Measurements from ENCODE around the gene NDUFB10.
"Not testable (repeated sequence)": the region's sequence is repeated elsewhere in the genome, so short reads cannot be mapped to it uniquely, and the experiment has no call there.

The NDUFB10 gene

DNA sequence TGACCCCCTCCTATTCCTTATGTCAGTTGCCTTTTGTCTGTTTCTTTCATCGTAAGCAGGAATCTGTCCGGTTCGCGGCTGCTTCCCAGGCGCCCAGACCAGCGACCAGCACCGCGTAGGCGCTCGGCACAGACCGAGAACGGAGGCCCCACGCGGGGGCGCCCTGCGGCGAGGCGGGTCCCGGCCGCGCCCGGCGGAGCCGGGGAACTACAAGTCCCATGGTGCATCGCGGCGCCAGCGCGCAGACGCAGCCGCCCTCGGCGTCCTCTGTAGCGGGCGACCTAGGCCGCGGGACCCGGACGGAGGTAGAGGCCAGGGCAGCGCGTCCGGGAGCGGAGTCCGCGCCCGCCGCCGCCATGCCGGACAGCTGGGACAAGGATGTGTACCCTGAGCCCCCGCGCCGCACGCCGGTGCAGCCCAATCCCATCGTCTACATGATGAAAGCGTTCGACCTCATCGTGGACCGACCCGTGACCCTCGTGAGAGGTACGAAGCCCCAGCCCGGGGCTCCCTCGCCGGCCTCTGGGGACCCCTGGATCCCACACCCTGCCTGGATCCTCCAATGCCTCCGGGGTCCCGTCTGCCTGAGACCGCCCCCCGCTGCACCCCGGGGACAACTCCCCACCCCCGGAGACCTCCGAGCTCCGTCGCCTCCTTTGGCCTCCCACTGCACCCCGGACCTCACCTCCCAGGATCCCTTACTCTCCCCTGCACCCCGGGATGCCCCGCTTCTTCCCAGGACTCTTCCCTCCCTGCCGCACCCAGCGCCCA is at the start of gene NDUFB10:
TSS of gene NDUFB10 (plus strand) at position 270 of the 771 bp plus-strand sequence. CDS start at position 357, 87 bp downstream.
- DNase-seq (ENCODE audit: low read depth): peak; percentile 94

DNA sequence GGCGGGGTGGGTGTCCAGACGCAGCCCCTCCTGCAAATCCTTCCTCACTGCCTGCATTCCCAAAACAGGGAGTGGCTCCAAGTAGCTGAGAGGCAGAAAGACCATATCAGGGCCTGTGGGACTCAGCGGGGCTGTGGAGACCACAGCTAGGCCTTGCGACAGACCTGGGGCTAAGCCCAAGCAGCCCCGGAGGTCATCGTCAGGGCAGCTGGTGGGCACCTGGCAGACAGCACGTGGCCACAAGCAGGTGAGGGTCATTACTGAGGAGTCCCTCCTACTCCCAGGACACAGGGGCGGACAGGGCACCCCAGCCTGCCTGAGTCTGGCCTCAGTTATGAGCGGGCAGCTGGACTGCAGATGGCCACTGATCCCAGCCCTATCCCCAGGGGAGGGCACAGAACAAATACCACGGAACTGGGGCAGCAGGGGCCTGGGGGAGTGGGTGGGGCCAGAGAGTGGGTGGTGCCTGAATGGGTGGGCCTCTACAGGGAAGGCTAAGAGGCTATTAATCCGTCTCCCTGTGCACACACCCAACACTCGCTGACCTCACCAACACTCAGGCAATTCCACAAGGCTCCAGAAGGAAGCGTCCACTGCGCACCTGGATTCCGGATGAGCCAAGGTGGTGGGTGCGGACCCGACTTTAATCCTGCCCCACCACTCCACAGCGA is 49.6 kb upstream of the NDUFB10 start:
- no peak for DNase-seq (ENCODE audit: low read depth)

DNA sequence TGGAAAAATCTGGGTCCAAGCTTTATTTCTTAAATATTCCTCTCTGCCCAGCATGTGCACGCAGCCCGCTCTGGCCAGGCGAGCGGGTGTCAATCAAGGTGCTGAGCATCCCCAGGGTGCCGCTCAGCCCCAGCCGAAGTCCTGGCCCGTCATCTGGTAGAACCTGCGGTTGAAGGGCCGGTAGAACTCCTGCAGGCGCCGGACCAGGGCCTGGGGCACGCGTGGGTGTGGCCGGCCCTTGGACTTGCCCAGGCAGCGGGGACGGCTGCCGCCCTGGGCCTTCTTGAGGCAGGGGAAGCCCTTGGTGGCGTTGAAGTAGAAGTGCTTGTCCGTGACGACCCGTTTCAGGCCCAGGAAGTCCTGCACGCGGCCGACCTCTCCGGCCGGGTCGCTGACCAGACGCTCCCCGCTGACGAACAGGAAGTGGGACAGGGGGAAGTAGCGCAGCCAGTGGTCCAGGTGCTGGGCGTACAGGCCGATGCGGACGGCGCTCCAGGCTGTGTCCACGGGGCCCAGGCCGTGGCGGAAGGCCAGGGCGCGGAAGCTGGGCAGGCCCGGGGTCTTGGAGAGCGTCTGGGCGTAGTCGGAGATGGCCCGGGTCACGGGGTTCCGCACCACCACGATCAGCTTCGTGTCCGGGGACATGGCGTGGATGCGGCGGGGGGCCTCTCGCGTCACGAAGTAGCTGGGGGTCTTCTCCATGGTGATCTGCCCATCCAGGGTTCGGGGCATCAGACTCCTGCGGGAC is 47.7 kb upstream of the NDUFB10 start:
- no peak for DNase-seq (ENCODE audit: low read depth)

DNA sequence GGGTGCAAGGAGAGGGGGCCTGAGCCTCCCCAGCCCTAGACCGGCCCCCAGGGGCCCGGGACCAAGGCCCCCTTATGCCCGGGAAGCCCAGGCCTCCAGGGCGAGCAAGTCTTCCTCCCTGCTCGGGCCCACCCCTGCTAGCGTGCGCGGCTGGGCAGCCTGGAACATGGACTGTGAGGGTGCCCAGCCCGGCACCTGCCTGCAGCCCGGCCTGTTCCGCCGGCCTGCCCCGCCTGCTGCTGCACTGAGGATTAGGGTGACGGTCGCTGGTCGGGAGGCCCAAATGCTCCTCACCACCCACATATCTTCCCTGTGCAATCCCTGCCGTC is 47.2 kb upstream of the NDUFB10 start:
- no peak for DNase-seq (ENCODE audit: low read depth)

DNA sequence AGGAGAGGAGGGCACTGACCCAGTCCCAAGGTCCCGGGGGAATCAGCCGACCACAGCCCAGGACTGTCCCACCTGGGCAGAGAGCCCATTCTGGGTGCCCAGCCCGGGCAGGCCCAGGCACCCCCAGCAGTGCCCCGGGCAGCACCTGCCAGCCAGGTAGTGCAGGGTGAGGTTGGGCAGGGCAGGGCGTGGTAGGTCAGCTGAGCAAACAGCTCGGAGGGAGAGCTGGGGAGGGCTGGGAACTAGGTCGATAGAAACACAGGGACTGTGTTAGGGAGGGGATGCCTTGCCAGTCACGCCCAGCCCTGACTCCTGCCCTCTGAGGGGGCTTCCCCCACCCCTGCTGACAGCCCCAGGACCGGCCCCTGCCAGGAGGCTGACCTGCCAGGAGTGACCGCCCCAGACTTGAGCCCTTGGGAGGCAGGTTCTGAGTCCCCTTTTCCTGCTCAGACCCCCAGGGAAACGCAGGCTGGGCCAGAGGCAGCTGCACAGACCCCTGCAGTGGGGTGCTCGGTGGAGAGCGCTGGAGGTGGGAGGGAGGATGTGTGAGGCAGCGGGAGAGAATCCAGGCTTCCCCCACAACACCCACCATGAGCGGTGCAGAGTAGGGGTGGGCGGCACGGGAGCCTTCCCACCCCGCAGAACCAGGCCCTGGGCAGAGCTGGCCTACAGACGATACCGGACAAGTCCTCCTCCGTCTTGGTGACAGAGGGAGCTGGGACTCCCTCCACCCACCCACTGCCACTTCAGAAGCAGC is 45.8 kb upstream of the NDUFB10 start:
- no peak for DNase-seq (ENCODE audit: low read depth)

DNA sequence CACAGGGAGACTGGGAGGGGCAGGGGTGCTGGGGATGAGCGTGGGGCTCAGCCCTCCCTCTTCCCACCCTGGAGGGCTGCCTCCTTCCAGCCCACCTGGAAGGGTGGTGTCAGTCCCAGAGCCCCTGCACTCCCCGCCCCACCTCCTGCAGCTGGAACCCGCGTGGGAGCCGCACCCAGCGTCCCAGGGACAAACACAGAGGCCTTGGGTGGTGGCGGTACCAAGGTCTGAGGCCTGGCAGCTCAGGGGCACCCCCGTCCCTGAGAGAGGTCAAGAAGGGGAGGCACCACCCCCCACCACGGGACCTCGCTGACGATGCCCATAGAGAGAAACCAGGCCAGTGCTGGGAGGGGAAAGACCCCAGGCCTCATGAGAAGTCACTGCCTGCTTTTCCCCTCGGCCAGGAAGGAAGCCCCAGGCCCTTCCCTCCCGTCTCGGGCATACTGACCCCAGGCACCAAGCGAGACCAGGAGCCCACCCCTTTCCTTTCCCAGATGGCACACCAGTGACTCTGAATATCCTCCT is 45.2 kb upstream of the NDUFB10 start:
- DNase-seq (ENCODE audit: low read depth): no peak

DNA sequence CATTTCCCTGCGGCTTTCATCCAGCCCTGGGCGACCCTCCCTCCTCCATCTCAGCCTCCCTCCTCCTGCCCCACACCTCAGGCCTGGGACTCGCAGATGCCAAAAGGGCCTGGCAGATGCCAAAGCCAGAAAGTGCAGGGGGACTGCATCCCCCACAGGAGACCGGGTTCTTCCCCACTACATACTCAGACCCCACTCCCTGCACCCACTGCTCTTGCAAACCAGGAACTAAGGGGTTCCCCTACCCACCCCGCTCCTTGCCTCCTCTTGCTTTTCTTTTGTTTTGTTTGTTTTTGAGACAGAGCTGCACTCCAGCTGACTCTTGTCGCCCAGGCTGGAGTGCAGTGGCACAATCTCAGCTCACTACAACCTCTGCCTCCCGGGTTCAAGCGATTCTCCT is 44.4 kb upstream of the NDUFB10 start:
- DNase-seq (ENCODE audit: low read depth): no peak

DNA sequence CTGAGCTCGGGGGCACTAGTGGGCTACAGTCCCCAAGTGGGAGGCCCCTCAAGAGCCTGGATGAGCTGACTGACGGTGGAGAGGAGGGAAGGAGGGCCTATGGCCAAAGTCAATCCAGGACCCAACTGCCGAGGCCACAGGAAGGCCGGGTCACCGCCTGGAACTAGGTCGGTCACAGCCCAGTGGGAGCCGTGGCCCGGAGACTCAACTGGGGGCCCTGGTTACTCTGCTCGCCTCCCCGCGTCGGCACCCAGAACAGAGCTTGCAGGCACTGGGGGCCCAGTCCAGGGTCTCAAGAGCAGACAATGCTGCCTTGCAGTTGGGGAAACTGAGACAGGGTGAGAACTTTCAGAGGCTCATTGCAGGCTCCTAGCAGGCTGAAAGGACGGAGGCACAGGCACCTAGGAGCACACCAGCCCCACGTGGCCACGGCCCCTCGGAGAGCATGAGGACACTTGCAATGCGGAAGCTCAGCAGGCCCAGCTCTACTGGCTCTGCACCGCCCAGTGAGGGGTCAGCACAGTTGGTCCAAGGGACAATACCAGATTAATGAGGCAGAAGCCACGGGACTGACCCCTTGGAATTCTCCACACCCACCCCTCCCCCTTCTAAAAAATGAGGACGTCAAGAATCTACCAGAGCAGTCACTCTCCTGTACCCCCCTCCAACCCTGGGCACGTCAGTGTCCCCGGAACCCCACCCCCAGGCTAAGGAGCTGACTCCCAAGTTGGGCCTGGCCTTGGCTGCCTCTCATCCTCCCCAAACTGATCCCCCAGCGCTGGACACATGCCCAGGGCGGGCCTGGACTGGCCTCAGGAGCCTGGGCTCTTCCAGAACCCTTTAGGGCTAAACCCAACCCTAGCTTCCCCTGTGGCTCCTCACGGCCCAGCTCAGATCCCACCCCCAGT is 43.4 kb upstream of the NDUFB10 start:
- DNase-seq (ENCODE audit: low read depth): no peak

DNA sequence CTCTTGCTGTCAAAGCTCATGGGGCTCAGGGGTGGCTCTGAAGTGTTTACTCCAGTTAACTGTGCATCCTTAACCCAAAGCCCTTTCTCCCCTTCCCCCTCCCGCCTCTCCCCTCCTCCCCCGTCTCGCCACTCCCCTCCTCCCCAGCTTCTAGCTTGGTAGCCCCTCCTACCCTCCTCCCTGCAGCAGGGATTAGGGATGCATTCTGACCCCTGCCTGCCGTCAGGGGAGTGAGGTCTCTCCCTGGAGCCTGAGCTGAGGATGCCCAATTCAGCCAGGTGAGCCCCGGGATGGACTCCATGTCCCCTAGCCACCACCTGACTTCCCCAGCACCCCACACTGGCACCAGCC is 42.7 kb upstream of the NDUFB10 start:
- no peak for DNase-seq (ENCODE audit: low read depth)

DNA sequence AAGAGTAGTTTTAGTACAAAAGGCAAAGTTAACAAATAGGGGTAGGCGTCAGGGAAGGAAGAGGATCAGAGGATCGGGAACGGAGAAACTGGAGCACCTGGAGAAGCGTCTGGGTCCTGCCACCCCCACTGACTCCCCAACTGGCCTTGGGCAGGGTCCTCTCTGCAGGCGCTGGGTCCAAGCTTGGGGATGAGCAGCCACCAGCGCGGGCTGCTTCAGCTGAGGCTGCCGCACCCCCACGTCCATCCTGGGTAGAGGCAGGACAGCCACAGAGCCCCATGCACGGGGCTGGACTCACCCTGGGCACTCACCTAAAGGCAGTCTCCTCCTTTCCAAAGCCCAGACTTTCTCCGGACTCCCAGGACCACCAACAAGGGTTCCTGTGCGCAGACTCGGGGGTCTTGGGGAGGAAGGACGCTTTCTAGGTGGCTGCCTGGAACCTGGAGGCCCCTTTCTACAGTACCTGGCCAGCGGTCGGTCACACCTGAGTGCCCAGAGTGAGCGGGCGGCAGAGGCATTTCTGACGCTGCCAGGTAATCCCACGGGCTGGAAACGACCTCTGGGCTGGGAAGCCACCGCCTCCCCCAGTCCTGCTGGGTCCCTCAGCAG is 42.2 kb upstream of the NDUFB10 start:
- DNase-seq (ENCODE audit: low read depth): no peak

DNA sequence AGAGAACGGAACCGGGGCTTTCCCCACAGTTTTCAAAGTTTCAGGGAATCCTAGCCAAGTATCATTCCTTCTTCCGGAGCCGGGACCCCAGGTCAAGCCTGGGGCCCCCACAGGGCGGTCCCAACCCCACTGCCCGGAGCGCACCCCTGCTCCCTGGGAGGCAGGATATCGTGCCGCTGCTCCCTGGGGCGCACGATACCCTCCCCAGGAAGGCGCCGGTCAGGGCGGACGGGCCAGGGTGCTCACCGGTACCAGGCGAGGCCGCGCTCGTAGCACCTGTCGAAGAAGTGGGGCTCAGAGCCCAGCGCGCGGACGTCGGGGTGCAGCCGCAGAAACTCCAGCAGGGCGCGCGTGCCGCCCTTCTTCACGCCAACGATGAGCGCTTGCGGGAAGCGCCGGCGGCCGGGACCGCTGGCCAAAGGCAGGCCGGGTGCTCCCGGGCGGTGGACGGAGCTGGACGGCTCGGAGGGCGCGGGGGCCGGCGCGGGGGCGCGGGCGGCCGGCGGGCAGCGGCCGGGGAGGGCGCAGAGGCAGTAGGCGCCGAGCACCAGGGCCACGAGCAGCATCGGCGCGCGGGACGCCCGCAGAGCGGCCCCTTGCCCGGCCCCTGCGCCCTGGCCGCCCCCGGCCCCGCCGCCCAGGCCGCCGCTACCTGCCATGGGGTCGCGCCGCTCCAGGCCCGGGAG is 41.5 kb upstream of the NDUFB10 start:
- no peak for DNase-seq (ENCODE audit: low read depth)

DNA sequence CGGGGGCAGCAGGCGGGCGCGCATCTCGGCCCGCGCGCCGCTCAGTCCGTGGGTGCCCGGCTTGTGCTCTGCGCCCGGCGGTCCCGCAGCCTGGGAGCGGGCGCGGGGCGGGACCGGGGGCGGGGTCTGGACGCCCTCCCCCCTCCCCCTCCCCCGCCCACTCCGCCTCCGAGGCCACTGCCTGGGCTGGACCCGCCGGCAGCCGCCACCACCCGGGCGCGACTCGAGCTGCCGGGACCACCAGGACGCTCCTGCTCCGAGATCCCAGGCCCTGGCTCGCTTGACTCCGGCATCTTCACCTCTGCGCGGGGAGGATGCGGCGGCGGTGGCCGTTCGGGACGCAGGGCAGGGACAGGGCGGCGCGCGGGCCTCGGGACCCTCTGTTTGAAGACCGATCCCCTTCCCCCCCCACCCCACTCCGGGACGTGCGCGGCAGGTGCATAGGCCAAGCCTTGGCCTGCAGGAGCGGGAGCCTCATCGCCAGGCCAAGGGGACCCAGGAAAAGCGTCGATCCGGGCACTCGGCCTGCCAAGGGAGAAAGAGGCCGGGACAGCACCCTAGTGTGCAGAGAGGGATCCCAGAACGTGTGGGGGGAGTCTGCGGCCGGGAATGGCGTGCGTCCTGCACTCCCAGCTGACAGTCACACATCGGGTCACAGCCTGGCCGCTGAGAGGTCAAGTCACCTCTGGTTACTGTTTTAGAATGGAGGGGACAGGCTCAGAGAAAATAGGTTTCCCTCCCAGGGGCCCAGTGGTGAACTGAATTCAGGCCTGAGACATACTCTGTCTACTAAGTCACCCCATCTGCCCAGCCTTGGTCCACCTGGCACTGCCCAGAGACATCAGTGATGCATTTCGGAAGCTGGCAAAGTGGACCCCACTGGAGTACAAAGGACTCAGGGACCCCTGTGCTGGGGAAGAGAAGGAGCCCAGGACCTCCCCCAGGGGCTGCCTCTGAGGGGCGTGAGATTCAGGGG is 40.7 kb upstream of the NDUFB10 start, which contains the start of gene HS3ST6:
TSS of gene HS3ST6 (minus strand) at position 65 of the 976 bp plus-strand sequence. CDS start 92 bp downstream, outside the sequence.
- DNase-seq (ENCODE audit: low read depth): no peak

DNA sequence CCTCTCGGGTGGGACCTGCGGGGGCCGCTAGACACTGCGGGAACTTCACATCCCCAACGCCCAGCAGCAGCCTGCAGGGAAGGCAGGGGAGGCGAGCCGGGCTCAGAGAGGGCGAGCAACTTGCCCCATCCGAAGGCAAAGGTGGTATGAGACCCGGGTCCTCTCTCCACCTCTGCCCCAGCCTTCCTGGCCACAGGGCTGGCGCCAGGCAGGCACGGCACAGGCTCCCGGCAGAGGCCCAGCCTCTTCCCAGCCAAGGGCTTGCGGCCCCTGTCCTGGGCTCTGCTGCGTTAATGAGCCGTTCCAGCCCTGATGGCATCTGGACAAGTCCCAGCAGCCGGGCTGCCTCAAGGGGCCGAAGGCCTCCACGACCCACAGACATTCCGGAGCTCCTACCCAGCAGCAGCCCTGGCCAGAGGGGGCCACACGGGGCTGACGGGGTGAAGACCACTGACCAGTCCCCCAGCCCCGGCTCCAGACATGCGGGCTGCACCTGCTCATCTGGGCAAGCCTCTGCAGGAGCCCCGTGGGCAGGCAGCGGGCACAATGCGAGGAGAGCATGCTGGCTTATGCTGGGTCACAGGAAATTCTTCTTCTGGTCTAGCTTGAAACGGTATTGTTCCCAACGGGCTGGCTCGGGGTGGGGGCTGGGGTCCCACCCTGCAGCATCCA is 39.9 kb upstream of the NDUFB10 start:
- no peak for DNase-seq (ENCODE audit: low read depth)

DNA sequence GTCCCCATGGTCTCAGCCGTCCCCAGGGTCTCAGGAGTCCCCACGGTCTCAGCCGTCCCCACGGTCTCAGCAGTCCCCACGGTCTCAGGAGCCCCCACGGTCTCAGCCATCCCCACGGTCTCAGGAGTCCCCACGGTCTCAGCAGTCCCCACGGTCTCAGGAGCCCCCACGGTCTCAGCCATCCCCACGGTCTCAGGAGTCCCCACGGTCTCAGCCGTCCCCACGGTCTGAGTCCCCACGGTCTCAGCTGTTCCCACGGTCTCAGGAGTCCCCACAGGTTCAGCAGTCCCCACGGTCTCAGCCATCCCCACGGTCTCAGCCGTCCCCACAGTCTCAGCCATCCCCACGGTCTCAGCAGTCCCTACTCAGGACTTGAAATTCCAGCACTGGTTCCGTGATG is 39.2 kb upstream of the NDUFB10 start:
- not testable (repeated sequence) for DNase-seq (ENCODE audit: low read depth)

DNA sequence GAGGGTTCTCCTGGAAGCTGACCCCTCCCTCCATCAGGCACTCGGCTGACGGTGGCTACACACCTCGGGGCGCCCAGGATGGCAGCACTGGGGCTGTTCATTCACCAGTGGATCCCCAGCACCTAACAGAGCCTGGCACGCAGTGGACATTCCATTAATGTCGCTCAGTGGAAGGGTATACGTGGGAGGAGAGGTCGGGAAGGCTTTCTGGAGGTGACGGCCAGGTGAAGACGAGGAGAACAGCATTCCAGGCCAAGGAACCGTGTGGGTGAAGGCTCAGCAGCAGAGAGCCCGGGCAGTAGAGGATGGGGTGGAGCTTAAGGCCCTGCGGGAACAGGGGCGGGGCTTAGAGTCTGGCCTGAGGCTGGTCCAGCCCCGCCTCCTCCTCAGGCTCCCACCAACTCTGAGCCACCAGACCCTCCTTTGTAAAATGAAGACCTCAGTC is 38.6 kb upstream of the NDUFB10 start:
- peak; percentile 15 for DNase-seq (ENCODE audit: low read depth)

DNA sequence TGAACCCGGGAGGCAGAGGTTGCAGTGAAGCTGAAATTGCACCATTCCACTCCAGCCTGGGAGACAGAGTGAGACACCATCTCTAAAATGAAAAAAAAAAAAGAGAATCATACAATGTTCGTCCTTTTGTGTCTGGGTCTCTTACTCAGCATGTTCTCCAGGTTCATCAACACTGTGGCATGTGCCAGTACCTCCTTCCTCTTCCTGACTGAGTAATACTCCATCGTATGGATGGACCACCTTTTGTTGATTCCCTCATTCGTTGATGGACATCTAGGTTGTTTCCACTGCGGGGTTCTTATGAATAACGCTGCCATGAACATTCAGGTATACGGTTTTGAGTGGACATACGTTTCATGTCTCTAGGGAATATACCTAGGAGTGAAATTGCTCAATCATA is 37.0 kb upstream of the NDUFB10 start:
- no peak for DNase-seq (ENCODE audit: low read depth)

DNA sequence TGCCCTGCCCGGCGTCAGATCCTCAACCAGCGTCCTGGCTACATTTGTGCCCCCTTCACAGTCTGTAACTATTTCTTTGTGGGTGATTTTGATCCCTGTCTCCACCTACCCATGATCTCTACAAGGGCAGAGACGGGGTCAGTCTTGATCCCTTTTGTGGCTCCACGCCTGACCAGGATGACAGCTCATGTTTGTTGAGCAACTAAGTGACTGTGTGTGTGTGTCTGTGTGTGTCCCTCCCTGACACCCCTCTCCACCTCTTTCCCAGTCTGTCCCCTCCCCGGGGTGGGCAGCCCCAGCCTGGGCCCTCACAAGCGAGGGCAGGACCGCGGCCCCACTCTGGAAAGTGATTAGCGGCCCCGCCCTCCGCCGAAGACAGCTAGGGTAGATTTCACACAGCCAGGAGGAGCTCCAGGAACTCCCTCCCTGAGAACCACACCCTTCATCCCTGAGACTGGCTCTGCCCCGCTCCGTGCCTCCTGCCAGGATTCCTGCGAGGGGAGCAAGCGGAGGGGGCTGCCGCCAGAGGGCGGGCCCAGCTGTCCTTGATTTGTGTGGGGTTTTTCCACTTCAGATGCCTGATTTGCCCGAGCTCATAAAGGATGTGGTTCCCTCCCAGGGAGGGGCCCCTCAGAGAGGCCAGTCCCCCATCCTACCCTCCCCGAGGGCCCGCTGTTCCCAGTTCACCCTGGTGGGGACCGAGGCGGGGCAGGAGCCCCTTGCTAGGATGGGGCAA is 35.9 kb upstream of the NDUFB10 start:
- DNase-seq (ENCODE audit: low read depth): no peak

Measured in activated T-cell treated with anti-CD3 and anti-CD28 coated beads for 48 hours (primary cell).